HG03460 (cell line): ENCODE data around the gene PARD6G.

Experiments
- ATAC-seq: cut with Tn5 transposase; IDR thresholded peaks from one replicate; pipeline ENCODE4 v1.9.1; 2021; ENCODE audit not compliant: unreplicated experiment

PARD6G gene

DNA sequence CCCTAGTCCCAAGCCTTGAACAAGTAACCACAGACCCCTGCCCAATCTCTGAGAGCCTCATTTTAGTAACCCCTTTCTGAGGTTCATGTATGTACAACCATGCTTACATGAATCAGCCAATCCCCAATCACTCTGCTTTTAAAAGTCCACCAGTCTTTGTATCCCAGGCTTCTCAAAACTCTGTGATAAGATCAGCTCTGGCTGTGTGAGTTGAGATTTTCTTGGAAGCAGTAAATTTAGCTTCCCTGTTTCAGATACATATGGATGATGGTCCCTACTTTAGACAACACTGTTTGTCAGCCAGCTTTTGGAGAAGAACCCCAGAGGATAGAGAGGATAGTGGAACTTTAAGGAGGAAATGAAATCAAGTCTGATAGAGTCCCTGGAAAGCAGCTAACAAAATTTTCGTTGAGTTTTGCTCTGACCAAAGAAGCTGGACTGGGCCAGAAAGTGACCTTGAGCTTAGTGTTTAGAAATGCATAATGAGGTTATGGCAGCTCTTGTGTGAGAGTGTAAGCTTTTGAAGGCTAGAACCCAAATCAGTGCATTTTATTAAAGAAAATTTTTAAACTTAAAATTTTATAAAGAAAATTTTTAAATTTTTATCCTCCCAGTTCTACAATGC, 134.6 kb downstream of the PARD6G start:
- no peak for ATAC-seq

DNA sequence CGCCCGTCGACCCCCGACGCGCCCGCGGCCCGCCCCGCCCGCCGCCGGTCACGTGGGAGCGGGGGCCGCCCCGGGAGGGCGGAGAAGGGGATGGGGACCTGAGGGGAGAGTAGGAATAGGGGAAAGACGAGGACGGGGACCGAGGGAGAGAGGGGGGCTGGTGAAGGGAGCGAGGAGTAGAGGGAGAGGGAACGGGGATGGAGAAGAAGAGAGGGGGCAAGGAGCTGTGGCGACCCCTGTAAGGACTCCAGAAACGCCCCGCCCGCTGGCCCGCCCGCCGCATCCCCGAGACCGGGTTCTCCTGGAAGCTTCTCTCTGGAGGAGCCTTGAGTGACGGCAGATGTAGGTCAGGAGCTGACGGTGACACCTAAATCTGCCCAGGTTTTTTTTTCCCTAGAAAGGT, 137.6 kb downstream of the PARD6G start:
- ATAC-seq, result peak; percentile 17

GRCh38 chr18:80108739-80109675, 138.3 kb downstream of the PARD6G start, which contains the start of gene ADNP2:
TSS of gene ADNP2 (plus strand) at chr18:80109262. CDS start at chr18:80117543, 8,281 bp downstream.
- peak; percentile 64 for ATAC-seq

DNA sequence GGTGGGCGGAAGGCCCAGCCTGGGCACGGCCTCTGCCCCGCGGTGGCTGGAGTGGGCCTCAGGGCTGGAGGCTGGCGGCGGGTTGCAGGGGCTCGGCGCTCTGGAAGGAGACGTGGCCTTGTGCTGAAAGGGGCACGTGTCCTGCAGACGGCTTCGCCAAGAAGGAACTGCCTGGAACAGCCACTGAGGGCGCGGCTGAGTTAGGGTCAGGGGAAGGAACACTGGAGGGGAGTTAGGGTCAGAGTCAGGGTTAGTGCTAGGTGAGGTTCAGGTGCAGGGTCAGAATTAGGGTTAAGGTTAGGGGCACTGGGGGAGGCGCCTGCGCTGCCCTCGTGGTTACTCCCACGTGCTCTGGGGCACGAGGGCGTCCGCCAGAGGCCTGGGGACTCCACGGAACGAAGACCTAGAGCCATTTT, 139.2 kb downstream of the PARD6G start:
- no peak for ATAC-seq

GRCh38 chr18:80107426-80107825, 139.9 kb downstream of the PARD6G start:
- ATAC-seq, result no peak
